ENCODE results near the gene ZBTB20. TPM values are rescaled to one million over a fixed set of nuclear protein-coding genes. Genes with fewer than 3 reads are reported as not detected.

The ZBTB20 gene
- polyA plus RNA-seq, 3 donors, result 1.3 to 3.2 (median 2.0) TPM

- Histone ChIP-seq H3K4me1 (ENCODE audit: control insufficient read depth in 1 of 2, insufficient read depth in 2 of 2, low read length in 2 of 2) (no peaks in the 10 kb centered on the region), H3K79me2 (ENCODE audit: insufficient read depth, low read length) (no peaks in the 10 kb centered on the region), H4K20me1 (ENCODE audit: insufficient read depth, low read length) (no peaks in the 10 kb centered on the region), H3K27ac (ENCODE audit: low read depth in 1 of 2, low read length in 2 of 2) (no peak overlapping the region), H3K4me3 (replicated peaks in 1 of 3; ENCODE audit: low read depth in 2 of 3, low read length in 3 of 3) (no peak overlapping the region), H2AFZ (ENCODE audit: insufficient read depth, low read depth, low read length, poor library complexity, severe bottlenecking) (no peak overlapping the region), H3K9ac (ENCODE audit: insufficient read depth, low read length, poor library complexity, severe bottlenecking) (no peak overlapping the region), H3K4me2 (replicated peaks; ENCODE audit: extremely low read depth, low read length, poor library complexity, severe bottlenecking) (no peak overlapping the region), H3K9me3 (replicated peaks in 1 of 2; ENCODE audit: control insufficient read depth in 1 of 2, insufficient read depth in 1 of 2, low read length in 2 of 2) (no peaks in the 10 kb centered on the region), H3K36me3 (replicated peaks in 1 of 2; ENCODE audit: control insufficient read depth in 1 of 2, insufficient read depth in 2 of 2, low read length in 2 of 2) (no peaks in the 10 kb centered on the region), H3K27me3 (ENCODE audit: control insufficient read depth in 2 of 2, insufficient read depth in 2 of 2, low read length in 2 of 2) (no peaks in the 10 kb centered on the region)
- Mint-ChIP-seq H3K4me1 (peaks cover 3% of the 10 kb centered on the region), H3K36me3 (no peaks in the 10 kb centered on the region), H3K9me3 (peaks cover 0 to 3% (median 2%) of the 10 kb centered on the region in 7 donors), H3K27ac (no peak overlapping the region), H3K27me3 (ENCODE audit: low read depth in 3 of 3) (no peaks in the 10 kb centered on the region), H3K4me3 (no peak overlapping the region)
- intact Hi-C loops (cut with micrococcal nuclease), result no loop called here
- TF ChIP-seq CTCF (IDR thresholded peaks at IDR 0.05), result no peak
- no peak for DNase-seq
Measured at GRCh38 chr3:114566767-114567166, 580.3 kb downstream of the ZBTB20 start.

- 80% methylated on average over 5 of the region's 5 CpGs for WGBS (ENCODE audit: insufficient coverage)
Measured at GRCh38 chr3:114566162-114566755, 580.8 kb downstream of the ZBTB20 start.

More at GRCh38 chr3:114566162-114566755, 580.8 kb downstream of the ZBTB20 start:
- Mint-ChIP-seq H3K4me3 (no peak overlapping the region), H3K27me3 (ENCODE audit: low read depth in 3 of 3) (no peaks in the 10 kb centered on the region), H3K4me1 (peaks cover 3% of the 10 kb centered on the region), H3K36me3 (no peaks in the 10 kb centered on the region), H3K9me3 (peaks cover 0 to 3% (median 2%) of the 10 kb centered on the region in 7 donors), H3K27ac (peak overlapping the region in 2 of 7 donors; percentile 20 to 59)
- no peak overlapping the region for H3K27ac ChIP-seq (ENCODE audit: low read depth in 1 of 2, low read length in 2 of 2)
- H3K4me1 ChIP-seq (ENCODE audit: control insufficient read depth in 1 of 2, insufficient read depth in 2 of 2, low read length in 2 of 2), result no peaks in the 10 kb centered on the region
- no peak overlapping the region for H2AFZ ChIP-seq (ENCODE audit: insufficient read depth, low read depth, low read length, poor library complexity, severe bottlenecking)
- intact Hi-C loops (cut with micrococcal nuclease), result no loop called here
- H3K79me2 ChIP-seq (ENCODE audit: insufficient read depth, low read length), result no peaks in the 10 kb centered on the region
- H3K4me2 ChIP-seq (replicated peaks; ENCODE audit: extremely low read depth, low read length, poor library complexity, severe bottlenecking), result no peak overlapping the region
- no peak for DNase-seq
- no peak overlapping the region for H3K9ac ChIP-seq (ENCODE audit: insufficient read depth, low read length, poor library complexity, severe bottlenecking)
- H3K4me3 ChIP-seq (replicated peaks in 1 of 3; ENCODE audit: low read depth in 2 of 3, low read length in 3 of 3), result no peak overlapping the region
- no peaks in the 10 kb centered on the region for H3K27me3 ChIP-seq (ENCODE audit: control insufficient read depth in 2 of 2, insufficient read depth in 2 of 2, low read length in 2 of 2)
- no peaks in the 10 kb centered on the region for H3K36me3 ChIP-seq (replicated peaks in 1 of 2; ENCODE audit: control insufficient read depth in 1 of 2, insufficient read depth in 2 of 2, low read length in 2 of 2)
- no peaks in the 10 kb centered on the region for H3K9me3 ChIP-seq (replicated peaks in 1 of 2; ENCODE audit: control insufficient read depth in 1 of 2, insufficient read depth in 1 of 2, low read length in 2 of 2)
- H4K20me1 ChIP-seq (ENCODE audit: insufficient read depth, low read length), result no peaks in the 10 kb centered on the region
- TF ChIP-seq CTCF (IDR thresholded peaks at IDR 0.05), result no peak

Data from CD14-positive monocyte (primary cell).